ENCODE measurements around the gene TRIML1.

TRIML1 gene

GRCh38 chr4:188178806-188179205 is 39.6 kb downstream of the TRIML1 start:
- TF ChIP-seq FOXM1 (IDR thresholded peaks at IDR 0.05; ENCODE audit: borderline replicate concordance, low read depth), result no peak
- TF ChIP-seq ZBTB7A (IDR thresholded peaks at IDR 0.05; ENCODE audit: low read depth), result no peak
- TF ChIP-seq USF1 (IDR thresholded peaks at IDR 0.05), result no peak
- TF ChIP-seq CEBPB (IDR thresholded peaks at IDR 0.05), result no peak
- no peak for TF ChIP-seq CREB1 (IDR thresholded peaks at IDR 0.05; ENCODE audit: low read depth)
- no peak for TF ChIP-seq RAD21 (IDR thresholded peaks at IDR 0.05; ENCODE audit: low read depth)

GRCh38 chr4:188187106-188187505 is 47.9 kb downstream of the TRIML1 start:
- no peak for TF ChIP-seq FOXM1 (IDR thresholded peaks at IDR 0.05; ENCODE audit: borderline replicate concordance, low read depth)
- no peak for TF ChIP-seq EP300 (IDR thresholded peaks at IDR 0.05; ENCODE audit: borderline replicate concordance)
- no peak for TF ChIP-seq CREB1 (IDR thresholded peaks at IDR 0.05; ENCODE audit: low read depth)
- no peak for TF ChIP-seq USF1 (IDR thresholded peaks at IDR 0.05)
- no peak for TF ChIP-seq MAX (IDR thresholded peaks at IDR 0.05)
- no peak for TF ChIP-seq EGR1 (IDR thresholded peaks at IDR 0.05)

- TF ChIP-seq RAD21 (IDR thresholded peaks at IDR 0.05; ENCODE audit: low read depth), result no peak
- TF ChIP-seq ZBTB7A (IDR thresholded peaks at IDR 0.05; ENCODE audit: low read depth), result no peak
- TF ChIP-seq TCF12 (IDR thresholded peaks at IDR 0.05; ENCODE audit: low read depth), result no peak
- TF ChIP-seq TAF1 (IDR thresholded peaks at IDR 0.05; ENCODE audit: low read depth), result no peak
- TF ChIP-seq CREB1 (IDR thresholded peaks at IDR 0.05; ENCODE audit: low read depth), result no peak
- TF ChIP-seq REST (IDR thresholded peaks at IDR 0.05; ENCODE audit: low read depth), result no peak
- no peak for TF ChIP-seq EP300 (IDR thresholded peaks at IDR 0.05; ENCODE audit: borderline replicate concordance)
- no peak for TF ChIP-seq CEBPB (IDR thresholded peaks at IDR 0.05)
- TF ChIP-seq USF1 (IDR thresholded peaks at IDR 0.05), result no peak
- TF ChIP-seq EGR1 (IDR thresholded peaks at IDR 0.05), result no peak
- no peak for TF ChIP-seq FOXM1 (IDR thresholded peaks at IDR 0.05; ENCODE audit: borderline replicate concordance, low read depth)
- no peak for TF ChIP-seq TEAD4 (IDR thresholded peaks at IDR 0.05)
- TF ChIP-seq NFIC (IDR thresholded peaks at IDR 0.05), result no peak
- no peak for TF ChIP-seq YY1 (IDR thresholded peaks at IDR 0.05; ENCODE audit: low read depth)
- TF ChIP-seq MAX (IDR thresholded peaks at IDR 0.05), result no peak
Measured at GRCh38 chr4:188190461-188190860, 51.2 kb downstream of the TRIML1 start.

GRCh38 chr4:188194421-188194820 is 55.2 kb downstream of the TRIML1 start:
- no peak for TF ChIP-seq REST (IDR thresholded peaks at IDR 0.05; ENCODE audit: low read depth)
- TF ChIP-seq CEBPB (IDR thresholded peaks at IDR 0.05), result no peak
- TF ChIP-seq YY1 (IDR thresholded peaks at IDR 0.05; ENCODE audit: low read depth), result no peak
- no peak for TF ChIP-seq CREB1 (IDR thresholded peaks at IDR 0.05; ENCODE audit: low read depth)
- no peak for TF ChIP-seq EGR1 (IDR thresholded peaks at IDR 0.05)
- TF ChIP-seq TAF1 (IDR thresholded peaks at IDR 0.05; ENCODE audit: low read depth), result no peak
- no peak for TF ChIP-seq USF1 (IDR thresholded peaks at IDR 0.05)
- TF ChIP-seq FOXM1 (IDR thresholded peaks at IDR 0.05; ENCODE audit: borderline replicate concordance, low read depth), result no peak
- no peak for TF ChIP-seq TCF12 (IDR thresholded peaks at IDR 0.05; ENCODE audit: low read depth)

GRCh38 chr4:188195389-188195985 is 56.2 kb downstream of the TRIML1 start:
- TF ChIP-seq REST (IDR thresholded peaks at IDR 0.05; ENCODE audit: low read depth) (no peak), YY1 (IDR thresholded peaks at IDR 0.05; ENCODE audit: low read depth) (no peak)
